Neutrophil (primary cell): ENCODE data around the gene CMTM7.

Experiments used
- H3K27ac ChIP-seq: fragments of 200-600 bp; sonication (generic); 2 replicates; pipeline ENCODE4 v1.5.1; 2016; ENCODE audit warnings: mild to moderate bottlenecking, moderate library complexity
- H3K27me3 ChIP-seq: fragments of 200-600 bp; sonication (generic); 2 replicates; pipeline ENCODE4 v1.6.0; 2016; ENCODE audit warnings: mild to moderate bottlenecking
- H3K36me3 ChIP-seq: fragments of 200-600 bp; sonication (generic); 2 replicates; pipeline ENCODE4 v1.5.1; 2017
- H3K4me1 ChIP-seq, 2 experiments: fragments of 200-600 bp in 1 of 2; sonication (generic) in 1 of 2; 1 replicate in 1 of 2; 2 replicates in 1 of 2; pipeline versions ENCODE4 v1.5.1 to v1.6.1; 2013 to 2016; ENCODE audit warnings: low read depth in 1 of 2, low read length in 1 of 2, mild to moderate bottlenecking in 1 of 2, moderate library complexity in 1 of 2; ENCODE audit not compliant: control insufficient read depth in 1 of 2, insufficient read depth in 1 of 2
- H3K4me3 ChIP-seq, 2 experiments: fragments of 200-600 bp in 1 of 2; sonication (generic) in 1 of 2; 1 replicate in 1 of 2; 2 replicates in 1 of 2; pipeline ENCODE4 v1.5.1; 2013 to 2016; ENCODE audit warnings: low read depth in 1 of 2, low read length in 1 of 2, mild to moderate bottlenecking in 1 of 2, moderate library complexity in 1 of 2
- H3K9me3 ChIP-seq: fragments of 200-600 bp; sonication (generic); 2 replicates; pipeline ENCODE4 v1.5.1; 2016
- CTCF ChIP-seq: fragments of 200-600 bp; sonication (generic); IDR thresholded peaks from 2 replicates; pipeline ENCODE4 v1.5.1; 2016; ENCODE audit warnings: antibody characterized with exemption

The CMTM7 gene

GRCh38 chr3:32403663-32404062 lies 12.0 kb downstream of the CMTM7 start:
- peaks cover 7% of the 10 kb centered on the region for H3K36me3 ChIP-seq
- no peak overlapping the region for H3K4me3 ChIP-seq
- H3K4me1 ChIP-seq: peaks cover 91 to 92% of the 10 kb centered on the region in 2 experiments
- no peaks in the 10 kb centered on the region for H3K27me3 ChIP-seq
- H3K9me3 ChIP-seq: no peaks in the 10 kb centered on the region
- peak overlapping the region; percentile 87 for H3K27ac ChIP-seq
- no peak for TF ChIP-seq CTCF

GRCh38 chr3:32404714-32405113 lies 13.1 kb downstream of the CMTM7 start:
- H3K36me3 ChIP-seq: peaks cover 7% of the 10 kb centered on the region
- peaks cover 91 to 93% of the 10 kb centered on the region in 2 experiments for H3K4me1 ChIP-seq
- TF ChIP-seq CTCF: no peak
- no peaks in the 10 kb centered on the region for H3K9me3 ChIP-seq
- no peaks in the 10 kb centered on the region for H3K27me3 ChIP-seq
- peak overlapping the region; percentile 90 for H3K27ac ChIP-seq
- no peak overlapping the region for H3K4me3 ChIP-seq

- Histone ChIP-seq H3K27ac (peak overlapping the region; percentile 90), H3K27me3 (no peaks in the 10 kb centered on the region), H3K9me3 (no peaks in the 10 kb centered on the region), H3K4me3 (no peak overlapping the region), H3K4me1 (peaks cover 91 to 97% of the 10 kb centered on the region in 2 experiments), H3K36me3 (peaks cover 7% of the 10 kb centered on the region)
- TF ChIP-seq CTCF: no peak
Measured at GRCh38 chr3:32405155-32405554, 13.5 kb downstream of the CMTM7 start.

GRCh38 chr3:32405711-32406323 lies 14.2 kb downstream of the CMTM7 start:
- TF ChIP-seq CTCF: no peak
- no peaks in the 10 kb centered on the region for H3K27me3 ChIP-seq
- H3K4me1 ChIP-seq: peaks cover 92 to 98% of the 10 kb centered on the region in 2 experiments
- peak overlapping the region; percentile 42 to 57 for H3K4me3 ChIP-seq
- no peaks in the 10 kb centered on the region for H3K9me3 ChIP-seq
- H3K27ac ChIP-seq: peak overlapping the region; percentile 90
- peaks cover 7% of the 10 kb centered on the region for H3K36me3 ChIP-seq

- no peaks in the 10 kb centered on the region for H3K9me3 ChIP-seq
- no peaks in the 10 kb centered on the region for H3K27me3 ChIP-seq
- H3K36me3 ChIP-seq: peaks cover 7% of the 10 kb centered on the region
- peak overlapping the region; percentile 42 to 57 for H3K4me3 ChIP-seq
- H3K27ac ChIP-seq: peak overlapping the region; percentile 90
- peaks cover 94 to 96% of the 10 kb centered on the region in 2 experiments for H3K4me1 ChIP-seq
- TF ChIP-seq CTCF: no peak
Measured at GRCh38 chr3:32406486-32407408, 15.1 kb downstream of the CMTM7 start.
